Neural progenitor cell (in vitro differentiated cells): ENCODE measurements around the gene FANCD2.

ENCODE experiments used
- EZH2 ChIP-seq: fragments of 200-600 bp; sonication (generic); IDR thresholded peaks from 2 replicates; pipeline ENCODE4 v1.6.1; 2017; ENCODE audit warnings: antibody characterized with exemption, mild to moderate bottlenecking, moderate library complexity
- EZH2phosphoT487 ChIP-seq: fragments of 200-600 bp; sonication (generic); IDR thresholded peaks from 2 replicates; pipeline ENCODE4 v1.6.1; 2017; ENCODE audit warnings: antibody characterized with exemption
- TF ChIP-seq, protein P1 (sequence below): fragments of 200-600 bp; sonication (generic); IDR thresholded peaks from 2 replicates; pipeline ENCODE4 v1.5.1; 2017; ENCODE audit warnings: antibody characterized with exemption, mild to moderate bottlenecking

DNA sequence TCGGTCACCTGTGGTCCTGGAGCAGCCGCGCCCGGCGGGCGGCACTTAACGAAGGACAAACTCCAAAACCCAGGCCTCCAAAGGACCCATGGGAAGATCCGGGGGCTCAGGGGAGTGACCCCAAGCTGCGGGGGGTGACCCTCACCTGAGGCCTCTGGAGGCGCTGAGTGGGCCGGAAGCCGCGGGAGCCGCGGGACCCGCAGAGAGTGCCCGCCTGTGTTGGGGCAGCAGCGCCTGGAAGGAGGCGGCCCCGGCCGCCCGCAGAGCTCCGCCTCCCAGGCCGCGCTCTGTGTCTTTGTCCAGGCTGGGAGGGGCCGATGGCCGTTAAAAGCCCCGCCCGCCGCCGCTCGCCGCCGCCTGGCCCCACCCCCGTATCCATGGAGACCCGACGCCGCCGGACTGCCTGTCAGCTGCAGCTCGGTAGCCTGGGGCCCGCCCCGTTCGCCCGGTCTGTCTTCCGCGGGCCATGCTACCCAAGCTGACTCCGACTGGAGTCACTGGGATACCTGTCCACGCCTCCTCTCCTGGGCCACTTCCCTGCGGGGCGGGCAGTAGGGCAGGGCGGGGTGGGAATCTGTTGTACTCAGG, 15.3 kb upstream of the FANCD2 start:
- TF ChIP-seq, protein P1, sequence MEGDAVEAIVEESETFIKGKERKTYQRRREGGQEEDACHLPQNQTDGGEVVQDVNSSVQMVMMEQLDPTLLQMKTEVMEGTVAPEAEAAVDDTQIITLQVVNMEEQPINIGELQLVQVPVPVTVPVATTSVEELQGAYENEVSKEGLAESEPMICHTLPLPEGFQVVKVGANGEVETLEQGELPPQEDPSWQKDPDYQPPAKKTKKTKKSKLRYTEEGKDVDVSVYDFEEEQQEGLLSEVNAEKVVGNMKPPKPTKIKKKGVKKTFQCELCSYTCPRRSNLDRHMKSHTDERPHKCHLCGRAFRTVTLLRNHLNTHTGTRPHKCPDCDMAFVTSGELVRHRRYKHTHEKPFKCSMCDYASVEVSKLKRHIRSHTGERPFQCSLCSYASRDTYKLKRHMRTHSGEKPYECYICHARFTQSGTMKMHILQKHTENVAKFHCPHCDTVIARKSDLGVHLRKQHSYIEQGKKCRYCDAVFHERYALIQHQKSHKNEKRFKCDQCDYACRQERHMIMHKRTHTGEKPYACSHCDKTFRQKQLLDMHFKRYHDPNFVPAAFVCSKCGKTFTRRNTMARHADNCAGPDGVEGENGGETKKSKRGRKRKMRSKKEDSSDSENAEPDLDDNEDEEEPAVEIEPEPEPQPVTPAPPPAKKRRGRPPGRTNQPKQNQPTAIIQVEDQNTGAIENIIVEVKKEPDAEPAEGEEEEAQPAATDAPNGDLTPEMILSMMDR: no peak
- TF ChIP-seq EZH2phosphoT487 (no peak), EZH2 (no peak)
